ENCODE measurements around the gene ZEB1.

Gene ZEB1

DNA sequence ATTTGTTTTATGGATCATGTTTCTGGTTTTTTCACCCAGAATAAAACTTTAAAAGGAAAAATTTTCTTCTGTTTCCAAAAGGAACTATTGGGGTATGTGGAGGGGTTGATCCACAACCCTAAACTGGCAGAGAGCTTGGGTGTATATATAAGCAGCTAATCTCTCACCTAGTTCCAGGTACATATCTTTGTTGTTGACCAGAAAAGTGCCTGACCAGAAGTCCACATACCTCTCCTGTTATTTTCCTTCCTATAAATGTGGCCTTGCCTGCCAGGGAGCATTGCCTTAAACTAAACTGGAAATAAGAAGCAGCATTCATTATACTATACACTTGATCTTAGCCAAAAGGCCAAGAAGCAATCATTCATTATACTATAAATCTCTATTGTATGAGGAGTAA lies 112.0 kb downstream of the ZEB1 start:
- no peaks in the 10 kb centered on the region for H3K27me3 ChIP-seq (replicated peaks; ENCODE audit: control insufficient read depth, insufficient read depth, low read length)
- TF ChIP-seq, protein P1, sequence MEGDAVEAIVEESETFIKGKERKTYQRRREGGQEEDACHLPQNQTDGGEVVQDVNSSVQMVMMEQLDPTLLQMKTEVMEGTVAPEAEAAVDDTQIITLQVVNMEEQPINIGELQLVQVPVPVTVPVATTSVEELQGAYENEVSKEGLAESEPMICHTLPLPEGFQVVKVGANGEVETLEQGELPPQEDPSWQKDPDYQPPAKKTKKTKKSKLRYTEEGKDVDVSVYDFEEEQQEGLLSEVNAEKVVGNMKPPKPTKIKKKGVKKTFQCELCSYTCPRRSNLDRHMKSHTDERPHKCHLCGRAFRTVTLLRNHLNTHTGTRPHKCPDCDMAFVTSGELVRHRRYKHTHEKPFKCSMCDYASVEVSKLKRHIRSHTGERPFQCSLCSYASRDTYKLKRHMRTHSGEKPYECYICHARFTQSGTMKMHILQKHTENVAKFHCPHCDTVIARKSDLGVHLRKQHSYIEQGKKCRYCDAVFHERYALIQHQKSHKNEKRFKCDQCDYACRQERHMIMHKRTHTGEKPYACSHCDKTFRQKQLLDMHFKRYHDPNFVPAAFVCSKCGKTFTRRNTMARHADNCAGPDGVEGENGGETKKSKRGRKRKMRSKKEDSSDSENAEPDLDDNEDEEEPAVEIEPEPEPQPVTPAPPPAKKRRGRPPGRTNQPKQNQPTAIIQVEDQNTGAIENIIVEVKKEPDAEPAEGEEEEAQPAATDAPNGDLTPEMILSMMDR (IDR thresholded peaks at IDR 0.05; ENCODE audit: insufficient read depth, low read length, poor library complexity, severe bottlenecking), result no peak
- H3K36me3 ChIP-seq (ENCODE audit: control insufficient read depth, insufficient read depth, low read length), result no peaks in the 10 kb centered on the region; the same call in none of the 2 replicates
- no peak overlapping the region for H3K4me3 ChIP-seq (replicated peaks; ENCODE audit: low read depth, low read length)
- DNase-seq (ENCODE audit: extremely low read depth, insufficient read length), result no peak

- TF ChIP-seq, protein P1 (IDR thresholded peaks at IDR 0.05; ENCODE audit: insufficient read depth, low read length, poor library complexity, severe bottlenecking), result no peak
- H3K4me3 ChIP-seq (replicated peaks; ENCODE audit: low read depth, low read length), result no peak overlapping the region
- H3K27me3 ChIP-seq (replicated peaks; ENCODE audit: control insufficient read depth, insufficient read depth, low read length), result no peaks in the 10 kb centered on the region
- no peak for DNase-seq (ENCODE audit: extremely low read depth, insufficient read length)
- H3K36me3 ChIP-seq (ENCODE audit: control insufficient read depth, insufficient read depth, low read length), result no peaks in the 10 kb centered on the region; the same call in 1 of the 2 replicates
Measured at GRCh38 chr10:31437959-31438358, 118.9 kb downstream of the ZEB1 start.

DNA sequence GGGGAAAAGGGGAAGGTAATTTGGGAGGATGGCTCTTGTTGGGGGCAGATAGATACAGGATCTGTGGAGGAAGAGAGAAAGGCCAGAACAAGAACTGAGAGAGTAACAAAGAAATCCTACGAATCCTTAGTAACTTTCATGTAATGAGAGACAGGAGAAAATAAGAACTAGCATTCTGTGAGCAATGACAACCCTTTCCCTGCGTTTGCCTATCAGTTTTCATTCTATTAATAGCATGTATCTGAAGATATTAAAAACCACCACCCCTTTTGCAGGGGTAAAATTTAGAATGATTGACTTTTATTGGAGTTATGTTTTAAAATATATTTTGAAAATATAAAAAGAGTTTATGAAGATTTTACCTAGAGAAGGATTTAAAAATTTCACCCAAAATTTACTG lies 132.8 kb downstream of the ZEB1 start:
- Histone ChIP-seq H3K4me3 (replicated peaks; ENCODE audit: low read depth, low read length) (no peak overlapping the region), H3K27me3 (replicated peaks; ENCODE audit: control insufficient read depth, insufficient read depth, low read length) (no peaks in the 10 kb centered on the region), H3K36me3 (ENCODE audit: control insufficient read depth, insufficient read depth, low read length) (no peaks in the 10 kb centered on the region)
- no peak for DNase-seq (ENCODE audit: extremely low read depth, insufficient read length)
- TF ChIP-seq, protein P1 (IDR thresholded peaks at IDR 0.05; ENCODE audit: insufficient read depth, low read length, poor library complexity, severe bottlenecking), result no peak

DNA sequence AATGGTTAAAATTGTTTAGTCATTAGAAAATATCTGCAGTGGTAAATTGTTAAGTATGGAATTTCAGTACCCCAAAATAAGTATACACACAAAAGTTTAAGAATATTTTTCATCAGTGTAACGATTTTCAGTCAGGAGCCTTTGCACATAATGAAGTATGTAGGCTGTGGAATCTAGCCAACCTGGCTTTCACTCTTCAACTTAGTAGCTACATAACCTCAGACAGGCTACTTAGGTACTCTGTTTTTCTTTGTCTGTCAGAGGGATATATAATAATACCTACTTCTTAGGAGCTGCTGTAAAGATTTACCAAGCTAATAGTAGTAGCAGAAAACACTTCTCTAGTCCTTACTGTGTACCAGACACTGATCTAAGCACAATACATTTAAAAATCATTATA lies 137.5 kb downstream of the ZEB1 start:
- no peak overlapping the region for H3K4me3 ChIP-seq (replicated peaks; ENCODE audit: low read depth, low read length)
- TF ChIP-seq, protein P1 (IDR thresholded peaks at IDR 0.05; ENCODE audit: insufficient read depth, low read length, poor library complexity, severe bottlenecking), result no peak
- no peaks in the 10 kb centered on the region for H3K27me3 ChIP-seq (replicated peaks; ENCODE audit: control insufficient read depth, insufficient read depth, low read length)
- H3K36me3 ChIP-seq (ENCODE audit: control insufficient read depth, insufficient read depth, low read length), result no peaks in the 10 kb centered on the region
- no peak for DNase-seq (ENCODE audit: extremely low read depth, insufficient read length)

DNA sequence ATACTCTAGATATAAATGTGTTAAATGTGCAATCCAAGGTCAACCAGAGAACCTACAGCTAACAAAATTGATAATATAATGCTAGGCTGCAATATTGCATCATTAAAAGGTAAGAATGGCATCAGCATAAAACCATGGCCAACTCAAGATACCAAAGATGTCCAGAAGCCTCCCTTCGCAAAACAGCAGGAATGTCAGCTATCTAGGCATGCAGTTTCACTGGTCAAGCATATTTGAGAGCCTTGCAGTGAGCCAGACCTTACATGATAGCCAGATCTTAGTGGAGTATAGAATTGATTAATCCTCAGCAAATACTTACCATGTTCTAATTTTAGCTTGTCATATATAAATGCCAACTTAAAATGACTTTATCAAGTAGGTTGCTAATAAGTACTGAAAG lies 138.8 kb downstream of the ZEB1 start:
- DNase-seq (ENCODE audit: extremely low read depth, insufficient read length), result no peak
- H3K36me3 ChIP-seq (ENCODE audit: control insufficient read depth, insufficient read depth, low read length), result no peaks in the 10 kb centered on the region; the same call in 1 of the 2 replicates
- TF ChIP-seq, protein P1 (IDR thresholded peaks at IDR 0.05; ENCODE audit: insufficient read depth, low read length, poor library complexity, severe bottlenecking), result no peak
- H3K27me3 ChIP-seq (replicated peaks; ENCODE audit: control insufficient read depth, insufficient read depth, low read length), result no peaks in the 10 kb centered on the region
- no peak overlapping the region for H3K4me3 ChIP-seq (replicated peaks; ENCODE audit: low read depth, low read length)

- H3K4me3 ChIP-seq (replicated peaks; ENCODE audit: low read depth, low read length), result no peak overlapping the region
- H3K27me3 ChIP-seq (replicated peaks; ENCODE audit: control insufficient read depth, insufficient read depth, low read length), result no peaks in the 10 kb centered on the region
- no peak for DNase-seq (ENCODE audit: extremely low read depth, insufficient read length)
- TF ChIP-seq, protein P1 (IDR thresholded peaks at IDR 0.05; ENCODE audit: insufficient read depth, low read length, poor library complexity, severe bottlenecking), result no peak
- peaks cover 3% of the 10 kb centered on the region; the same call in 1 of the 2 replicates for H3K36me3 ChIP-seq (ENCODE audit: control insufficient read depth, insufficient read depth, low read length)
Measured at GRCh38 chr10:31458974-31459373, 140.0 kb downstream of the ZEB1 start.

All from GM06990 (cell line).